Activated CD8-positive, alpha-beta memory T cell treated with anti-CD3 and anti-CD28 coated beads, Interleukin-2, amount 50 U/mL, for 1 hour (primary cell): ENCODE results near the gene SMG7.

Source experiments
- DNase-seq: peaks from one replicate; pipeline ENCODE4 v3.0.0-alpha.2; 2020; ENCODE audit errors: extremely low read depth

Gene SMG7

DNA sequence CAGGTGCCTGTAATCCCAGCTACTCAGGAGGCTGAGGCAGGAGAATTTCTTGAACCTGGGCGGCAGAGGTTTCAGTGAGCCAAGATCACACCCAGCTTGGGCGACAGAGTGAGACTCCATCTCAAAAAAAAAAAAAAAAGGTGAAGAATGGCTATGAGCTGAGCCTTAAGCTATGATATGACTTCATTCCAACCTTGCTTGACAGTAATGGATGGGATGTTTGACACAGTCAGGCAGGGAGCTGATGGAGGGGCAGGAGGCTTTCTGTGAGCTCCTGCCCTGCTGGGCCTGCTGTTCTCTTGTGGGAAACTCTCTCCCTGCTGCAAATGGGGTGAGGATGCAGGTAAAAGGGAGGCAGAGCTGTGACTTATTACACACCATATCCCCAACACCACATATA, 90.4 kb downstream of the SMG7 start:
- DNase-seq, result no peak

DNA sequence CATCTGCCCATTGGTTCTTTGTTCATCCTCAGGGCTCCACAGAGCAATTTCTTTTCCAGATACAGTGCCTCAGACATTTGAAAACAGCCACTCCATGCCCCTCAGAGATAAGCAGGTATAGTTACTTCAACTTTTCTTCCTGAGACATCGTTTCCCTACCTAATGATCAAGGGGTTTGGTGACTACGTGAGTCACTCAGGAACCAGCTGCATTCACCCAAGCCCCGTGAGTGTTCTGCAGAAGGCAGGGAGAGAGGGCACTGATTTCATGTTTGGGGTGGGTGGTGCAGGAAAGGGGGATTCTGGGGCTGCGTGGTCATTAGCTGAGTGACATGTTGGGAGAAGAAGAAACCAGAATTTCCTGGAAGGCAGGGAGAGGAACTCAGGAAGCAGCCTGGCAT, 93.0 kb downstream of the SMG7 start:
- no peak for DNase-seq

DNA sequence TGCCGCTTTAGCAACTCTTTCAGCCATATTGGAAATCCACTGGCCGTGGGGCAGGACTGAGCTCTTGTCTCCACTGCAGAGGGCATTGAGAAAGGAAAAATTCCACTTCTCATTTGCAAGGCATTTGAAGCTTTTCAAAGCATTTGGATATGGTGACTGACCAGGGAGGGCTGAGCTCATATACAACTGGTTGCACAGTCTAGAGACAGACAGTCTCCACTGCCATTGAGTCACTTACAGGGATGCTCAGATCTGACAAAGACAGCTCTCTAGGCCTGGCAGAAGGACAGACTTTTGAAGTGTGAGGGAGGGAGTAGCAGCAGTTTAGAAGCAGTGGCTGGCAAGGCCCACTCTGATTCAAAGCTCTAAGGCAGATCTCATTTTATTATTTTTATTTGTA, 93.7 kb downstream of the SMG7 start:
- no peak for DNase-seq

DNA sequence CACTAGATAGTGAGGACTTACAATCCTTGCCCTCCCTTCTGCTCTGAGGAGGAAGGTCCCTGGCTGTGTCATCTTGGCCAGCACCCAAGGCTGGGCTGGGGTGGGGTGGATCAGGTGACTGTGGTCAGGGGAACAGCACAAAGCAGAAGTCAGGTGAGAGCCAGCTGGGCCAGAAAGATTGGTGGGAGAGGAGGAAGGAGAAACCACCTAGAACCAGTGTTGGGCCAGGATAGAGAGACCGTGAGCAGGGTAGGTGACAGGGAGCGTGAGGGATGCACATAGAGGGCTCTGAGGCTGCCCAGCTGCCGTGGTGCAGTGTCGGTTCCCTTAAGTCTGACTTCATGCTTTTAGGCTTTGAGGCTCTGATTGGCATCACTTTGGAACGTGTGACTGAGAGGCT, 95.3 kb downstream of the SMG7 start:
- DNase-seq, result no peak

DNA sequence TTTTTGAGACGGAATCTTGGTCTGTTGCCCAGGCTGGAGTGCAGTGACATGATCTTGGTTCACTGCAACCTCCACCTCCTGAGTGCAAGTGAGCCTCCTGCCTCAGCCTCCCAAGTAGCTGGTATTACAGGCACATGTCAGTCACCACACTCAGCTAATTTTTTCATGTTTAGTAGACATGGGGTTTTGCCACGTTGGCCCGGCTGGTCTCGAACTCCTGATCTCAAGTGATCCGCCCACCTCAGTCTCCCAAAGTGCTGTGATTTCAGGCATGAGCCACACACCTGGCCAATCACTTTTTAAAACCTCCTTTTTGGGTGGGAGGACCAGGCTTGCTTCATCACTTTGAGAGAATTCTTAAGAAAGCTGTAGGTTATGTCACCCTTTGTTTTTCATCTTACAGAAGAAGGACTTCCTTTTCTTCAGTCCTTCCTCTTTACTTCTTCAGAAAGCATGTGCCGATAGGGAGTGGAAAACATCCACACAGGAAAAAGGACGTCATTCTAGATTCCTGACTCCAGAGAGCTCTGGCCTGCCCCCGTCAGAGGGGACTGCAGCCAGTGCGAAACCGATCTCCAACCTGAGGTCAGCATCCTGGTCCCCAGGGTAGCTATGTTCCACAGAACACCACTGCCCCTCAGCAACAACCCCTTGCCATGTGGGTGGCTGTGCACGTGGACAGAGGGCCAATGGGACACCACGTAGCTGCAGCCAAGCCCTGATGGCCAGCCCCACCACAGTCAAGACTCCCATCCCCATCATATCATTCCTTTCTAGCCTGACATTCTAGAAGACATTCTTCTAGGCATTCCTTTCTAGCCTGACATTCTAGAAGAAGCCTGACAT, 96.1 kb downstream of the SMG7 start:
- DNase-seq, result no peak

DNA sequence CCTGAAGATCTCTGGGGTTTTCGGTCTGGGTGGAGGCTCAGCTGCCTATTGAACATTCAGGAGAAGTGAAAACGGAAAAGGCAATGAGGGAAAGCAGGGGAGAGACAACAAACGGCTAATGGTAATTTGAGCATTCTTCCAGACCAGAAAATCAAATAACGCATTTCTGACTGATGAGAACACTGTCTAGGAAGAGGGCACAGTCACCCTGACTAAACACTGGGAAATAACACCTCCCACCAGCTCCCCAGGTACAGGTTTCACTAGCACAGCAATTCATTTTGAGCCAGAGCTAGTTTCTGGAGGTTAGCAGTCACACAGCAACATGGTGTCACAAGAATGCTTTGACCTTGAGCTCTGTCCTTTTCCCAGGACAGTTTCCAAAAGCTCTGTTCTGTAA, 96.8 kb downstream of the SMG7 start:
- DNase-seq, result no peak

DNA sequence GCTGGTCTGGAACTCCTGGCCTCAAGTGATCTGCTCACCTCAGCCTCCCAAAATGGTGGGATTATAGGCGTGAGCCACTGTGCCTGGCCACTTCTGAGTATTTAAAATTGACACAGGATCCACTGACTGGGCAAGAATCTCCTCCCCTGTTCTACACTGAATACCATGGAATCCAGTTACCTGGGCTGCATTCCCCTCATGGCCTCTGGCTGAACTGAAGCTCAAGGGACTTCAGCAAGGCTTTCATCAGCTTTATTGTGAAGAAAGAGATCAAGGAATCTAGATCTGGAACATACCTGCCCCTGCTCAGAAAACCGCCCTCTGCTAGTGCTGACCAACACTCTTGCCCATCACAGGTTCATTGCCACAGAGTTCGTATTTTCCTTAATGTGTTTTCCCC, 97.5 kb downstream of the SMG7 start:
- no peak for DNase-seq

DNA sequence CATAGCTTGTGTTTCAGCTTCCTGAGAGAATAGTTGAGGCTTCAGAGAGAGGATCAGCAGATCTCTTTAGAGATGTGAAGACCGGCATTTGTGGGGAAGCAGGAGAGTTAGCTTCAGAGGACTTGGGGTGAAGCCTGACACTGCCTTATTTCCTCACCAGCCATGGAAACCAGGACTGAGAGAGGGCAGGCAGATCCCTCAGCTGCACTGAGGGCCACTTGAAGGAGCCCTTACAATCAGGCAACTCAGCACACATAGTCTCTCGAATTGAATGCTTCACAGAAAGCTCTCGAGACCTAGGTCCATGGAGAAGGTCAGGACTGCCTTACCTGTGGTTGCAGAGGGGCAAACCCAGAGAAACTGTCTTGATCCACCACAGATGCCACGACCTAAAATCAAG, 98.2 kb downstream of the SMG7 start:
- no peak for DNase-seq

DNA sequence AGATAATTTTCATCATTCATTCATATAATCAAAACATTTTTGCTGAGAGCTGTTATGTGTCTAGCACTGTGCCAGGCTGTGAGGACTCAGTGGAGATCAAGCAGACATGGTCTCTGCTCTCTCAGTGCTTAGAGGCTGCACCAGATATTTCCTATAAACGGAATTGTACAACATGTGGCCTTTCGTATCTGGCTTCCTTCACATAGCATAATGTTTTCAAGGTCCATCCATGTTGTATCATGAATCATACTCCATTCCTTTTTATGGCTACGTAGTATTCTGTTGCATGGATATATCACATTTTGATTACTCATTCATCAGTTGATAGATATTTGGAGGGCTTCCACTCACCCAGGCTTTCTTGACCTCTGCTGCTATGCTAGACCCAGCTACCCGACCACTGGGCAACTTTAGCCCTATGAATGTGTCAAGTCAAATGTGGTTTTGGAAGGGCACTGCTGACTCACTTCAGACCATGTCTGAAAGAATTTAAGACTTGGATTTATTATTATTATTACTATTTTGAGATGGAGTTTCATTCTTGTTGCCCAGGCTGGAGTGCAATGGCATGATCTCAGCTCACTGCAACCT, 99.5 kb downstream of the SMG7 start:
- no peak for DNase-seq

DNA sequence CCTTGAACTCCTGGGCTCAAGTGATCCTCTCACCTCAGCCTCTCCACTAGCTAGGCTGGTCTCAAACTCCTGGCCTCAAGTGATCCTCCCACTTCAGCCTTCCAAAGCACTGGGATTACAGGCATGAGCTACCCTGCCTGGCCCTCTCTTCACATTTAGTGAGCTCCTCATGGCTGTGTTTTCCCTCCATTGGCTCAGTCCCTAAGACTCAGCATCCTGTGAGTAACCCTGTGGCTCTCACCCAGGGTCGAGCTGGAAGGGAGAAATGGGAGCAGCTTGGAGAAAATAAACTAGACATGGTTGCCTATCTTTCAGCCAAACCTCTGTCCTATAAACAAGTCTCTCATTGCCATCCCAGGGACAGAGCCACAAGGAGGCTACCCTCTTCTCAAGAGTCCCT, 100.4 kb downstream of the SMG7 start:
- no peak for DNase-seq

DNA sequence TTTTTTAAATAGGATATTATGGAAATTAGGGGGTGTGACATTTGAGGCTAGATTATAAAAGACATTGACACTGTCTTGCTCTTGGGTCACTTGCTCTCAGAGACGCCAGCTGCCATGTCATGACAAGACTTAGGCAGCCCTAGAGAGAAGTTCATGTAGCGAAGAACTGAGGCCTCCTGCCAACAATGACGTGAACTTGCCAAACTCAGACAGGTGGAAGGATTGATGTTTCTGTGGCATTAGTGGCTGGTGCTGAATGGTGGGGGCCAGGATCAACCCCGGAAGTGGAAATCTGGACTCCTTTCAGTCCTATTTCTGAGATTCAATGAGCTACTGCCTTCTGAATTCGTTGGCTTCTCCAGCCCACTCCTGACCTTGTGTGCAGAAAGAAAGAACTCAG, 103.3 kb downstream of the SMG7 start:
- no peak for DNase-seq

DNA sequence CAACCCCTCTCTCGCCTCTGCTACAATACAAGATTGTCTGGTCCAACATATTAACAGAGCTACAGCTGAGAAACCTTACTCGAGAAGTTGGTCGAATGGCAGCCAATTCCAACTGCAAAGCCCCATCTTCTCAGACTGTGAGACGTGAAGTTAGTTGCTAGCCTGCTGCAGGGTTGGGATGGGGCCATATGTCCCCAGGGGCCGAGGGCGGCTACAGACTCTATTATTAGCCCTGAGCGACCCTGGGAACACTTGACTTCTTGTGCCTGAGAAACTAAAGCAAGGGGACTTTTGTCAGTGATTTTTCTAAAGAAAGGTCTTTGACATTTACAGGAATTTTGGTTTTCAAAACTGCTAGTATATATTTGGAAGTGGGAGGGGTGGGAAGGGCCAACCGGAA, 104.2 kb downstream of the SMG7 start:
- no peak for DNase-seq

DNA sequence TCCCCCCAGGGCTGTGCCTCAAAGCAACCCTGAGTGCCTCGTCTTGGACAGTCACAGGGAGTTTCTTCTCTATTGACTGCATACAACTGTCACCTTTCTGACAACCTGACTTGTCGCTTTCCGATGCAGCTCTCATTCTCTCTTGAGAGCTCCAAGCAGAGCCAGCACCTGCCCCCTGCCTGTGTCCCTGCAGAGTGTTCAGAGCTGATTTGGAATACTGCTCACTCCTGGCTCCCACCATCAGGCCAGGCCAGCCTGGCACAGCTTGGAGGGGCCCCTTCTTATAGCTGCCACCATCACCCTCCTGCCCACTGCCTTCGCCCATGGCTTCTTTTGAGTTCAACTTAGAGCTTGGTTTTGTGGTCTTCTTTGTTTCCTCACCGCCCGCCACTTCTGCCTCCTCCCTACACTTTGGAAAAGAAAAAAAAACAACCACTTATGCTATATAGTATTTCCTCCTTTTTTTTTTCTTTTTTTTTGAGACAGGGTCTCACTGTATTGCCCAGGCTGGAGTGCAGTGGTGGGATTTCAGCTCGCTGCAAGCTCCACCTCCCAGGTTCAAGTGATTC, 105.7 kb downstream of the SMG7 start:
- no peak for DNase-seq

DNA sequence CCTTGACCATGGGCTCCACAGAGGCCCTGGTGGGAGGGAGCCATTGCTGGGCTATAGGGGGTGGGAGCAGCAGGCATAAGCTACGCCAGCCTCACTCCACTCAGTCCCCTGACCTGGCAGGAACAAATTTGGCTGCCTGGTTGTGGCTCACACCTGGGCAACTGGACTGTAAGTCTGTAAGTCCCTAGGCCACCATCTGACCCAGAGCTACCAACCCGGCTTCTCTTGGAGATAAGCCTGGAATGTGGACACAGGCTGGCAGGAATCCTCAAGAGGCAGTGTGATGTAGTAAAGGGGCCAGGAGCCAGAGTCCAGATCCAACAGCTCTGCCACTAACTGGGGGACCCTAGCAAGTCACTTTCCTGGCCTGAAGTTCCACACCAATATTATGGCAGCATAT, 106.6 kb downstream of the SMG7 start:
- DNase-seq, result no peak

DNA sequence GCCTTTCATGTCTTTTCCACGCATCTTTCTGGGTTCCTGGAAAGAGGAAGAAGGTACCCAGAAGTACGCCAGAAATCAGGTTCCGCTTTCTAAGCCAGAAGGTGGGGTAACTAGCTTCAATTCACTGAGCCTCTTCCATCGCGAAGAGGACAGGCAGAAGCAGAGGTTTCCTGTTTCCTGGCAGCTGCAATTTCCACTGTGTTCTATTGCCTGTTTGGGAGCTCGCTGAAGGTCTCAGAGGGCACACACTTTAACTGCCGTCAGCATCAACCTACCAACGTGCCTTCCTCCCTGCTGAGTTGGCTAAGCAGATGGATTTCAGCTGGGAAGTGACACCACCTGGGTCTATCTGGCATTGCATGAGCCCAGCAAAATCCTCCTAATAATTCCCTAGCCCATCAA, 108.0 kb downstream of the SMG7 start:
- no peak for DNase-seq

DNA sequence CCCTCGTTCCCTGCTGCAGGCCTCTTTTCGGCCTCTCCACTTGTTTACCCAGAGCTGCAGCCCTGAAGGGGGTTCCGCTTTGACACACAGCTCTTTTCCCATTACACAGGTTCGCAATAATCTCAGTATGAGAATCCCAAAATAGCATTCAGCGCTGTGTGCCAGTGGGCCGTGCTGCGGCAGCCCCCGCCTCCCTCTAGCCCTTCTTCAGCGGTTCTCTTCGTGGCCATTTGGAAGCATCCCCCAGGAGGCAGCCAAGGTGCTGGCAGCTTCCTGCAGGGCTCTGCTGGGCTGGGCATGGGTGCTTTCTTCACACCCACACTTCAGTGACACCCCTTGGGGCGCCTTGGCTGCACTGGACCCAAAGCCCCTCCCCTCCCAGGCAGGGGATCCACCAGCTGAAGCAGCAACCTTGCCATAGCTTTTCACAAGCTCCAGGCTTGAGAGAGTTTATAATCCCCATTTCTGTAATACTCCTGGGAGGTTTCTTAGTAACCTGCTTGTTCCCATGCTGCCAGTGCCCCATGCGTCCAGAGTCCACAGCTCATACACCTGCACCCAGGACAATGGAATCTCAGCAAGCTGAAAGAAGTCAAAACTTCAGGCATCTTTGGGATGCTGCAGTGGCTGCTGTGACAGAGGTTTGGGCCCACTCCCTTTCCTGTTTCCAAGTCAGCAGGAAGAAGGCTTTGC, 109.9 kb downstream of the SMG7 start:
- no peak for DNase-seq

DNA sequence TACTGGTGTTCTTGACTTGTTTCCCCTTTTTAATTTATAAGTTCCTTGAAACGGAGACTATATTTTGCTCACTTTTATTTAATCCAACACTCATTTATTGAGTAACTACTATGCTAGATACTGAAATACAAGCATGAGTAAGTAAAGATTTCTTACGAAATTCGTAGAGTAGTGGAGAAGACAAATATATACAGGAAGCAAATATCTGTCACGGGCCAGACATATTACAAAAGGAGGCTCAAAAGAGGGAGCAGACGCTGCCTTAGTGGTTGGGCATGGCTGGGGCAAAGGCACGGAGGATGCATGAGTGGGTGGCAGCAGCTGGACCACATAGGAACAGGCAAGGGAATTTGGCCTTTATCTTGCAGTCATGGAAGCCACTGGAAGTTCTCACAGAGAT, 111.2 kb downstream of the SMG7 start:
- DNase-seq, result no peak

DNA sequence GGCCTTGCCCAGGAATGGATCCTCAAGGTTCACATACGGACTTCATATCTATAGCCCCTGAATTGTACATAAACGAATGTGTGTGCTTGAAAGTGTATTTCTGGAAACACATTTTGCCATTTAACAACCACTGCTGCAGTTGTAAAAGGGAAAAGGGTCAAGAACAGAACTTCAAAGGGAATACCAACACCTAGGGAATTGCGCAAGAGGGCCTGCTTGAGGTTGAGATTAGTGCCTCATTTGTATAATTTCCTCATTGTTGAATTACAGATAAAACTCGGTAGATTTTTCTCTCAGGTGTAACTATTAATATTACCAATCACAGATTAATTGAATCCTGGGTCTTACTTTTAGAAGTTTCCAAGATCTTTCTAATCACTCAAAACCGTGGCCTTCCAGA, 111.8 kb downstream of the SMG7 start:
- no peak for DNase-seq

DNA sequence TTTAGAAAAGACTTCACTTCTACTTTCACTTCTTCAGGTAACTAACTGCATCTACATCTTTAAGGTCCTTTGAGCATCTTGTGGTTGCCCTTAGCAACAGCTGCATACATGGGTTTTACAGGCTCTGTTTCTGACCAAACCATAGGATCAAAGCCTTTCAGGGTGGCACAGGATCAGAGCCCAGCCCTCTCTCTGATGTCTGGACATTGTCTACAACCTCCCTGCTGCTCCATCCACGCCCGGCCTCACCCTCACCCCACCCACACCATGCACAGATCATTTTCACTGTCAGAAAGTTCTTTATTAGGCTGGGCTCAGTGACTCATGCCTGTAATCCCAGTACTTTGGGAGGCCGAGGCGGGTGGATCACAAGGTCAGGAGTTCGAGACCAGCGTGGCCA, 112.7 kb downstream of the SMG7 start:
- DNase-seq, result no peak

DNA sequence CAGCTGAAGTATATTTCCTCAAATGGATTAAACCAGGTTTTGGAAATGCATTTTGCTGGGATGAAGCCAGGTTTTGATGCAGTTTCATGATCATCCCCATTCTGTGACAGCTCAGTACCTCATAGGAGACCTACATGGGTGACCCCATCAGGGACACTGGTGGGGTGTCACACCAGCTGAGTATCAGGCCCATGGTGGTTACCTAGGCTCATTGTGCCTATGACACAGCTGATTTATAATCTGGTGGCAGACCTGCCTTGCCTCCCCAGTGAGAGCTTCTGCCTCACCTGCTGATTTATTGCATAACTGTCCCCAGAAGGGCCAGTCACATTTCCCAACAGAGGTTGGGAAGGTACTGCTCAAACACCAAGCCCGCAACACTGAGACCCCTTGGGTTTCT, 114.2 kb downstream of the SMG7 start:
- no peak for DNase-seq

DNA sequence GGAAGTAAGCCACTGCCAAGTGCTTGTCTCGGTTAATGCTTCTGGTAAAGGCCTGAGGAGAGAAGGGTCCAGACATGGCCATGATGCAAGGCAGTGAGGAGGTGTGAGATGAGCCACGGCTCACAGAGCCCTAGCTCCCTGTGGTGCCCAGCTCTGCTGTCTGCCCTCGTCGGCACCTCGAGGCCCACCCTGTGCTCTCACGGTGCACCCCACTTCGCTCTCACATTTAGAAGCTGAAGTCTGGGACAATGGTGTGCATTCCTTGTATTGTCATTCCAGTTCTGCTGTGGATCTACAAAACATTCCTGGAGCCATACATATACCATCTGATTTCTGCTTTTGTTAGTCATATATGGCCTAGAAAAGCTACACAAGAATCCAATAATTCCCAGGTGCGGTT, 114.6 kb downstream of the SMG7 start:
- DNase-seq, result no peak

DNA sequence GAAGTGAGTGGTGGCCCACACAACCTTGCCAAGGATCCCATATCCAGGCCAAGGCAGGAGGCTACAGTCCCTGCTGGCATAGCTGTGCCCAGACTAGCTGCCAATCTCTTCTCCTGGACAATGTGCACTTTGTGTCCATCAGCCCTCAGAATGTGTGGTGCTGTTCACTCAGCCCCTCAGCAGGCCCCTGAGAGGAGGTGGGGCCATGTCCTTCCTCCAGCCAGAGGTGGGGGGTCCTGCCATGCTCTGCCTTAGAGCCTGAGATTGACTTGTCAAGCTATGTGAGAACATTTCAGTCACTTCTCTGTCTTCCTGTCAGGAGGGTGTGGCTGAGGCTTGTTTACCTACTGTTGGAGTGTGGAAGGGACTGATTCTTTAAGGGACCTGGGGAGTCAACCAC, 116.5 kb downstream of the SMG7 start:
- DNase-seq, result no peak

DNA sequence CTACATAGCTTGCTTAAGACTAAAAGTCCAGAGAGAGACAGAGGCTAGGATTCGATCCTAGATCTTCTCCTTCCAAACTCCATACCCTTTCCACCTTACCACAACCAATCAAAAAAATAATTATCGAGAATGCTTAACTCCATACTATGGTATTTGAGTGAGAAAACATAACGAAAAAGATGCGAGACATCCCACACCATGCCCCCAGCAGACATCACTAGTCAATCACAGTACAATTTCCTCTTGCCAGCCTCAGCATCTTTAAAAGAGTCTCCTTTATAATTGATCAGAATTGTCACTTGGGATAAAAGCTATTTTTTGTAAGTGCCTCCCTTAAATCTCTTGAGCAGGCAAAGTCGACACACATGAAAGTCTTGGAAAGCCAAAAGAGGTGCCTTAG, 117.1 kb downstream of the SMG7 start:
- no peak for DNase-seq
